GM12892 (cell line): ENCODE measurements around the gene RAB4A.
"Not testable (repeated sequence)": the region's sequence is repeated elsewhere in the genome, so short reads cannot be mapped to it uniquely, and the experiment has no call there.

Experiments used
- DNase-seq: peaks from one replicate; pipeline ENCODE4 v3.0.0; 2011; ENCODE audit not compliant: insufficient read length
- FAIRE-seq: peaks from 2 replicates; lab custom pipeline; 2011; peaks lifted over from hg19 to GRCh38; lab: Jason Lieb, UNC
- POLR2A ChIP-seq: IDR thresholded peaks from 2 replicates; pipeline ENCODE4 v1.6.1; 2011; ENCODE audit warnings: low read depth, low read length, control low read depth
- POLR2AphosphoS5 ChIP-seq: IDR thresholded peaks from 2 replicates; pipeline ENCODE4 v1.6.1; 2011; ENCODE audit warnings: low read depth, low read length, control low read depth
- TAF1 ChIP-seq: IDR thresholded peaks from 2 replicates; pipeline ENCODE4 v1.6.1; 2011; ENCODE audit warnings: low read depth, mild to moderate bottlenecking, control low read depth, low read length, borderline replicate concordance

The RAB4A gene

DNA sequence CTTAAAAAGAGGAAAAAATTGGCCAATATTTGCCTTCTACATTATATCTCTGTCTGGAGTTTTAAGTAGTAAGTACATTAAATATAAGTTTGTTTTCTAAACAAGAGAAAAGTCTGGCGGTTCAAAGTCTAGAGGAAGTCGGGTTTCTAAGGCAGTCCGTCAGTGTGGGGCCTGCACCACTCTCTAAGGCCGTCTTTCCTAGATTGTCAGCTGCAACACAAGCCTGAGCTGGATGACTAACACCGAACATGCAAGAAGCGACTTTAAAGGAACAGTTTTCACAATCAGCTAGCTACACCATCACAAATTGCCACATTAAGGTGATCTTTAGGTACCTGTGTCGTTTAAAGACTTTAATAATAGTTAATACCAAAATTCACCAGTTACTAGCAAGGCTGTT is 52.3 kb downstream of the RAB4A start:
- TF ChIP-seq TAF1 = no peak
- TF ChIP-seq POLR2AphosphoS5 = no peak
- no peak for TF ChIP-seq POLR2A
- DNase-seq (no peak), FAIRE-seq (no peak)

DNA sequence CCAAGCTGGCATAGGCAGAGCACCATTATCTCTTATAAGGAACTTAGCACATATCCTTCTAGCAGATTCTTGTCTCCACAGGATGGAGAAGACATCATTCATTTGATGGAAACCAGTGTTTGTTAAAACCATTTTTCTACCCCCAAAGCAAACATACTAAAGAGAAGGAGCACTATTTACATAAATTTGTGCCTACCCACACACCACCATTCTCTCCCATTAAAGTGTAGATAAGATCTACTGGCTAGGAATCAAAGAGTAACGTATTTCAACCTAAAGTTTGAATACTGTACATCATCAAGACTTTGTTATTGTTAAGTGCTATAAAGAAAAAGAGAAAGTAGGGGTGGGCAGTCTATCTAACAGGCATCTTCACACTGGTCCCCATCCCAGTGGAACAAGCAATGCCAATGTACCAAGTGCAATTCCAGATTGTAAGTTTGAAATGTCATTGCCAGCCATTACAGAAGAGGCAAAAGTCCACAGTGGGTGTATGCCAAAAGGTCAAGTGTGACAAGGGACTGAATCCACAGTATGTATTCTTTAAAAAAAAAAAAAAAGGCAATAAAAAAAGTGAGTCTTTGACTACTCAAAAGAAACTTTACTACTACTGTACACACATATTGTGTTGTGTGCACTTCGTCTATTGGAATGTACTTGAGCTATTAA is 53.1 kb downstream of the RAB4A start:
- no peak for FAIRE-seq
- no peak for TF ChIP-seq POLR2A
- no peak for TF ChIP-seq POLR2AphosphoS5
- no peak for TF ChIP-seq TAF1
- no peak for DNase-seq

DNA sequence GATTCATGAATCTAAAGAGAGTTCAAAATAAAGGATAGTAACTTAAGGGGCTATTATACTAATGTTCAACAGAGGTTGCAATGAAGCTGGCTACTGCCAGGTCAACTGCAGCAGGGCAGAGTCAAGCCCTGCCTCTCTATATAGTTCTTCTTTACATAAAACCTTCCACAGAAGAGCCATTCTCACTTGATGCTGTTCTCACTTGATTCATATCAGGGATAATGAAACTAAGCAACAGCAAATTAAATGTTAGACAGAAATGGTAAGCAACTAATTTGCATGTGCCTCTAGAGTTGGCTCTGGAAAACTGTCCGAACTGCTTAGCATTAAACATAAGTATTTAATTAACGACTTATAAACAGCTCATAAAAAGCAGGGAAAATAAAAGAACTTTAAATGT is 54.5 kb downstream of the RAB4A start:
- TF ChIP-seq TAF1 = no peak
- no peak for TF ChIP-seq POLR2AphosphoS5
- no peak for TF ChIP-seq POLR2A
- no peak for FAIRE-seq

DNA sequence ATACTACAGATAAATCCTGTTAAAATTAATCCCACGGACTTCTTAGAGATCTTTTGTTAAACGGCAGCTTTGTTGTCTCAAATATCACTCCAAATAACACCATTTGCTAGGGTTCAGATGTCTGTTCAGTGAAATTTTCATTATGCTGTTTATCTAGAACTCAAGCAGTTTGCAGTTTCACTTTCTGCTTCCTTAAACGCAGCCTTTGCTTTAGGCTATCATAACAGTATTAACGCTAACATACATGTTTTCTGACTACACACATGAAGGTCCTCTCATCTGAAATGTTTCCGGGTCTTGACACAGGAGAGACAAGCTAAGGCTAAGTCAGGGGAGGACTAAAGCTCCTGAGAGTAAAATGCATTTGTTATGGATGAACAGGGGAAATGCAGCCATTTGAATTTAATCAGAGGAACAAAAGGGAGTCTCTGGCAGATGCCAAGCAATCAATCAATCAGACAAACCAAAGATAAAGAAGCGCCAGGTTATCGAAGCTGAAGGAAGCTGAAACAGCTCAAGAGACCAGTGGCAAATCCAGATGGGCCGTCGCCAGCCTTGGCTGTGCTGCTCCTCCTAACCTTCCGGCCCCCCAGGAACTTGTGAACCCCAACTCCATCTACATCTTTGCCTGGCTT is 55.1 kb downstream of the RAB4A start:
- TF ChIP-seq TAF1 = no peak
- no peak for TF ChIP-seq POLR2AphosphoS5
- no peak for TF ChIP-seq POLR2A
- FAIRE-seq = no peak
- DNase-seq = no peak

More for the DNA sequence above, 54.5 kb downstream of the RAB4A start:
- DNase-seq = no peak

DNA sequence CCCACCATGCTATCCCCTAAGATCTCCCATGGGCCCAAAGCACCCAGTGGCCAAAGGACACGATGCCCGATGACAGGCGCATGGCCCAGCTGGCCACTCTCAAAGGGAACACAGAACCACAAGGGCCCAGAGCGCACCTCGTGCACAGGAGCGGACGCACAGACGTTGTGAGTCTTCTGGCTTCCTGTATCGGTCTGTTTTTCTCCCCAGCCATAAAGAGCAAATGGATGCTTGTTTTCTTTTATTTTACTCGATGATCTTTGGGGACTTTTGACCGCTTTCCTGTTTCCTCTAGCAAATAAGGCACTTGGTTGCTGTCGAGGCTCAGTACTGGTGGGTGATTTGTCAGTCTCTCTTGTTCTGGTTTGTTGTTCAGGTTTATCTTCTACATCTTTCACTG is 55.7 kb downstream of the RAB4A start:
- DNase-seq (no peak), FAIRE-seq (no peak)
- TF ChIP-seq TAF1 (no peak), POLR2A (no peak), POLR2AphosphoS5 (no peak)

DNA sequence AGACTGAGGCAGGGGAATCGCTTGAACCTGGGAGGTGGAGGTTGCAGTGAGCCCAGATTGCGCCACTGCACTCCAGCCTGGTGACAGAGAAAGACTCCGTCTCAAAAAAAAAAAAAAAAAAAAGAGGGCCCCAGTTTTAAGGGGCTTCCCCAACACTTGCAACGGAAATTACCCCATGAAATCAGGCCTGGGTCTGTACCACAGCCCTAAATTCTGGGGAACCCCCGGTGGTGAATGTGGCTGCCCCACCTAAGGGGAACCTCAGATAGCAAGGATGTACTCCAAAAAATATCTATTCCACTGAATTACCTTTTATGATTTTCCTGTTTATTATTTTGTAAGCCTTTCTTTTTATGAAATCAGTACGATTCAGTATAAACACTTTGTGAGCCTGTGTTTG is 56.9 kb downstream of the RAB4A start:
- not testable (repeated sequence) for FAIRE-seq, DNase-seq

DNA sequence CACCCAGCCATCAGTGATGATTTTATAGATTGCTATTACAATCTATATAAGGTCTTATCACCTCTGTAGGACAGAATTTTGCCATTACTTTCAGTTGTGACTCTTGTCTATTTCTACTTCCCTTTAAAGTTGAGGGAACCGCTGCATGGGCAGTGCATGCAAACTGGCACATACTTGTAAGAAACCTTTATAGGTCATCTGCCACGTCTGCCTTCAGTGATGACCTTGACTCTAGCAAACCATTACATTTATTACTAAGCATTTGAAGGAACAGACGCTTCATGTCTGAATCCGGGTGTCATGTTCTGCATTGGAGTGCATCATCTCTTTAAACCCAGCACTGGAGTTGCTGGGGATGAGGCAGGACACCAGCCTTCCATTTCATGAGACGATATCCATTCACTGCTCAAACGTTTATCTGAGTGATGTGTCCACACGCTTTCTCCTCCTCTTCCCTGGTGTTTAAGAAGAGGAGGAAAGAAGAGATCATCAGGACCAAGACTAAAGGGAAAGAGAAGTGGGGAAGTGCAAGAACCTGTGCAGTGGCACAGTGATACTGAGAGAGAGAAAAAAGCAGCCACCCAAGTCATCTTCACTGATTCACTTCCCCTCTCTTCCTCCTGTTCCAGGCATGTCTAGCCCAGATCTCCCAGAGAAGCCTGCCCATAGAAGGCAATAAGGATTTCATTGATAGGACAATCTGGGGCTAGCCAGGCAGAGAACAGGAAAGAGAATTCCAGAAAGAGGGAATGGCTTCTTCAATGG is 57.9 kb downstream of the RAB4A start:
- no peak for DNase-seq
- FAIRE-seq = no peak
- no peak for TF ChIP-seq POLR2A
- no peak for TF ChIP-seq POLR2AphosphoS5
- TF ChIP-seq TAF1 = no peak

DNA sequence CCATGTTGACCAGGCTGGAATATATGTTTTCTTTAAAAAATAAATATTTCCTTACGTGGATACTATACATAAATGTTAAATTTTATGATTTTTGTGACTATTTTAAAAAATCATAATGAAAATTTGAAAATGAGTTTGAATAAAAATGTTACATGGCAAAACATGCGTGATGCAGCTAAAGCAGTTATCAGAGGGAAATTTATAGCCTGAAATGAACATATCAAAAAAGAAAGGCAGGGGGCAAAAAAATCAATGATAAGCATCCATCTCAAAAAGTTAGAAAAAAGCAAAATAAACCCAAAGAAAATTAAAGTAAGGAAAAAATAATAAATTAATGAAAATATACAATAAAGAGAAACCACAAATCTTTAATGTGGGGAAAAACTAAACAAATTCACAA is 63.4 kb downstream of the RAB4A start:
- TF ChIP-seq POLR2A (no peak), POLR2AphosphoS5 (no peak), TAF1 (no peak)
- DNase-seq (no peak), FAIRE-seq (no peak)

DNA sequence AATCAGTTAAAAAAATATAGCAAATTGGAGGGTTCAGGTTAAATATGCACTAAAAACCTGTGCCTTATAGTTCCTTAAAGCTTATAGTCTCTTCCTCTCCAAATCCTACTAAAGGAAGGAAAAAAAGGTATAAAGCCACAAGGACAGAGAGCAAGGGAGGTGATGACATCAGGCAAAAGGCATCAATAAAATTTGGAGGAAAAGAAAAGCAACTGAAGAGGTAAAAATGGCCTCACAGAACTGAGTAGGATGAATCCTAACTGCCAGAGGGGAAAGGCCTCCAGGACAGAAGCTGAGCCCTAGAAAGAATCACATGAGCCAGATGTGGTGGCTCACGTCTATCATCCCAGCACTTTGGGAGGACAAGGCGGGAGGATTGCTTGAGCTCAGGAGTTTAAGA is 63.8 kb downstream of the RAB4A start:
- no peak for FAIRE-seq
- no peak for DNase-seq
- TF ChIP-seq TAF1 (no peak), POLR2AphosphoS5 (no peak), POLR2A (no peak)

DNA sequence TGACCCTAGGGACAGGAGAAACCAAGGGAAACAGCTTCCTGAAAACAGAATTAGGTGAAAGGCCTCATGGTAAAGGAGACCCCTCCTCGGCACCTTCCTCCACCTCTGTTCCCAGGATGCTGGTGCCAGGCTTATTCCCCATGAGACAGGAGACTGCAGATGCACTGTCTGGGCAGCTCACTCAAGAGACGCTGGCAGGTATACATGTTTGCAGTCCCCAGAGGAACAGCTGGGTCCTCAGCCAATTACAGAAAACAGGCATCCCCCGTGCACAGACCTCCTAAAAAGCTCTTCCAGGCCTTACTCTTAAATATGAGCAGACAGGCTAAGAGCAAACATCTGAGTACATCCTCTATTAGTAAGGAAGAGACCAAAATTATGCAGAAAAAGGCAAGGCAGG is 65.4 kb downstream of the RAB4A start:
- FAIRE-seq (no peak), DNase-seq (no peak)
- no peak for TF ChIP-seq POLR2AphosphoS5
- TF ChIP-seq POLR2A = no peak
- TF ChIP-seq TAF1 = no peak

DNA sequence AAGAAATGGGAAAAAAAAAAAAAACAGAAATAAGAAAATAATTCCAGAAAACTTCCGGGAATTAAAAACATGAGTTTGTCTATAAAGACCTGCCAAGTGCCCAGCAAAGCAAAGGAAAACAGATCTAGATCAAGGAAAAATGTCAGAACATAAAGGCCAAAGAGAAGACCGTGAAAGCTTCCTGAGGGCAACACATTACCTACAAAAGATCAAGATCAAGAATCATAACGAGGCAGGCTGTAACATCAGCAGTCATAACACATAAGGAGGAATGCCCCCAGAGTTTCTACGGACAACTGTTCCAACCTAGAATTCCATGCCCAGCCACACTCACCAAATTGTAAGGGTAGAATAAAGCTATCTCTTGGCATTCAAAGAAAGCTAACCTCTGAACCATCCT is 68.2 kb downstream of the RAB4A start:
- FAIRE-seq (no peak), DNase-seq (no peak)
- TF ChIP-seq TAF1 = no peak
- TF ChIP-seq POLR2AphosphoS5 = no peak

DNA sequence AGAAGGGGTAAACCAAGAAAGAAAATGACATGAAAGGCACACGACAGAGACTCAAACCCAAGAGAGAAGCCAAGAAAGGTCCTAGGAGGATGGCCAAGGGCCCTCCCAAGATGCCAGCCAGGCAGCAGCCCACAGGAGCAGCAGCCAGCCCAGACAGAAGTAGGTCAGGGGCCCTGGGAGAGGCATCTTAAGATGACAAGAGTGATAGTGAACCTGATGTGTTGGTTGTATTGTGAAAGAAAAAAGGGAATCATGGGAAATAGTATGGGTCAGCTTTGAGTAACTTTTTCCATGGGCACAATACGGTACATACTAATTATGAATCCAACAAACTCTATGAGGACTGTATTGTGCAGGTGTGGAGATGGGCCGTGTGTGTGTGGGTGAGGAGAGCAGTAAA is 68.6 kb downstream of the RAB4A start:
- no peak for FAIRE-seq
- no peak for TF ChIP-seq TAF1
- no peak for TF ChIP-seq POLR2AphosphoS5
- no peak for TF ChIP-seq POLR2A
- DNase-seq = no peak

DNA sequence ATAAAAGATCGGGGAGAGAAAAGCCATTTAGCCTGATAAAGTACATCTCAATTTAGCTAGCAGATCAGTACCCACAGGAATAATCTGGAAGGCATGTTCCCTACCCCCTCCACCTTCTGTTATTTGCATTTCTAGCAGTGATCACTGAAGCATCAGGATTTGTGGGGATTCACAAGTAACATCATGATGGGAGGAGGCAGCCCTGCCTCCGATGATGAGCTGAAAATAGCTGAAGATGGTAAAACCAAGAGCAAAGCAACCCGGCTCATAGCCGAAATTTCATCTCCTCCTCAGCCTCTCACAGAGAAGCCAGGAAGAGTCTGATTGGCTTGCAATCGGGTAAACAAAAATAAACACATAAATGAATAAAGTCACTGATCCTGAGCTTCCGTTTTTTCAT is 69.6 kb downstream of the RAB4A start:
- DNase-seq = no peak
- FAIRE-seq = peak; percentile 42
- TF ChIP-seq POLR2A (no peak), TAF1 (no peak)
